Measurements from ENCODE around the gene FOXRED2. TPM values are rescaled to one million over a fixed set of nuclear protein-coding genes. Genes with fewer than 3 reads are reported as not detected.

The FOXRED2 gene
- total and polyA plus RNA-seq, 2 of the 4 experiments (the other 2 are of a cell fraction), result 1.6 to 4.0 TPM

GRCh38 chr22:36536717-36537116, 29.9 kb upstream of the FOXRED2 start:
- H3K9me3 ChIP-seq (ENCODE audit: control insufficient read depth, insufficient read depth, low read length), result no peaks in the 10 kb centered on the region
- no peak for ATAC-seq (ENCODE audit: low read depth)
- H3K36me3 ChIP-seq (ENCODE audit: control insufficient read depth, insufficient read depth, low read length), result no peaks in the 10 kb centered on the region
- 0 out of 2 replicates have a peak, but pooled peaks cover 5% of the 10 kb centered on the region for H3K9me1 ChIP-seq (ENCODE audit: insufficient read depth, low read length)
- H3K27me3 ChIP-seq (ENCODE audit: control insufficient read depth, insufficient read depth, low read length), result peaks cover 17% of the 10 kb centered on the region
- no peak for TF ChIP-seq NFE2L2 (IDR thresholded peaks at IDR 0.05; ENCODE audit: low read depth, low read length)
- TF ChIP-seq POLR2A (IDR thresholded peaks at IDR 0.05; ENCODE audit: low read depth, low read length), result no peak
- no peak for TF ChIP-seq RCOR1 (IDR thresholded peaks at IDR 0.05; ENCODE audit: insufficient replicate concordance, low read length)
- TF ChIP-seq USF2 (IDR thresholded peaks at IDR 0.05; ENCODE audit: low read depth, low read length), result no peak
- TF ChIP-seq RFX5 (IDR thresholded peaks at IDR 0.05; ENCODE audit: low read depth, low read length), result no peak
- TF ChIP-seq, protein P1, sequence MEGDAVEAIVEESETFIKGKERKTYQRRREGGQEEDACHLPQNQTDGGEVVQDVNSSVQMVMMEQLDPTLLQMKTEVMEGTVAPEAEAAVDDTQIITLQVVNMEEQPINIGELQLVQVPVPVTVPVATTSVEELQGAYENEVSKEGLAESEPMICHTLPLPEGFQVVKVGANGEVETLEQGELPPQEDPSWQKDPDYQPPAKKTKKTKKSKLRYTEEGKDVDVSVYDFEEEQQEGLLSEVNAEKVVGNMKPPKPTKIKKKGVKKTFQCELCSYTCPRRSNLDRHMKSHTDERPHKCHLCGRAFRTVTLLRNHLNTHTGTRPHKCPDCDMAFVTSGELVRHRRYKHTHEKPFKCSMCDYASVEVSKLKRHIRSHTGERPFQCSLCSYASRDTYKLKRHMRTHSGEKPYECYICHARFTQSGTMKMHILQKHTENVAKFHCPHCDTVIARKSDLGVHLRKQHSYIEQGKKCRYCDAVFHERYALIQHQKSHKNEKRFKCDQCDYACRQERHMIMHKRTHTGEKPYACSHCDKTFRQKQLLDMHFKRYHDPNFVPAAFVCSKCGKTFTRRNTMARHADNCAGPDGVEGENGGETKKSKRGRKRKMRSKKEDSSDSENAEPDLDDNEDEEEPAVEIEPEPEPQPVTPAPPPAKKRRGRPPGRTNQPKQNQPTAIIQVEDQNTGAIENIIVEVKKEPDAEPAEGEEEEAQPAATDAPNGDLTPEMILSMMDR (conservative IDR thresholded peaks at IDR 0.05; ENCODE audit: low read depth, low read length), result no peak
- no peak for TF ChIP-seq SMC3 (IDR thresholded peaks at IDR 0.05; ENCODE audit: low read depth, low read length)
- TF ChIP-seq ELK1 (IDR thresholded peaks at IDR 0.05; ENCODE audit: borderline replicate concordance, low read depth, low read length), result no peak
- no peak for TF ChIP-seq FOS (IDR thresholded peaks at IDR 0.05; ENCODE audit: low read depth, low read length)
- TF ChIP-seq BHLHE40 (IDR thresholded peaks at IDR 0.05; ENCODE audit: low read depth, low read length), result no peak
- TF ChIP-seq MAZ (IDR thresholded peaks at IDR 0.05; ENCODE audit: borderline replicate concordance, low read depth, low read length), result no peak
- TF ChIP-seq CHD1 (IDR thresholded peaks at IDR 0.05; ENCODE audit: low read depth, low read length), result no peak
- TF ChIP-seq CEBPB (IDR thresholded peaks at IDR 0.05; ENCODE audit: low read depth, low read length), result no peak
- no peak for TF ChIP-seq MXI1 (IDR thresholded peaks at IDR 0.05; ENCODE audit: borderline replicate concordance, low read depth, low read length)
- no peak for TF ChIP-seq RAD21 (IDR thresholded peaks at IDR 0.05; ENCODE audit: low read length)
- no peak for TF ChIP-seq MAFK (IDR thresholded peaks at IDR 0.05; ENCODE audit: low read depth, low read length)
- no peak overlapping the region for H3K27ac ChIP-seq (ENCODE audit: insufficient read depth, low read length)
- no peak overlapping the region for H3K18ac ChIP-seq (ENCODE audit: low read depth, low read length)
- no peak overlapping the region for H3K56ac ChIP-seq (ENCODE audit: extremely low read depth, insufficient read depth, low read length)
- BruUV-seq (replicated peaks), result no TSS peak
- no peaks in the 10 kb centered on the region for H3K79me1 ChIP-seq (ENCODE audit: low read depth in 1 of 2, low read length in 2 of 2)
- no peak overlapping the region for H3K14ac ChIP-seq (replicated peaks; ENCODE audit: low read depth, low read length)
- H4K5ac ChIP-seq (ENCODE audit: low read depth, low read length), result no peak overlapping the region
- H2AFZ ChIP-seq (replicated peaks; ENCODE audit: low read length, poor library complexity), result no peak overlapping the region
- no peak overlapping the region for H2BK15ac ChIP-seq (ENCODE audit: low read depth, low read length)
- H2BK120ac ChIP-seq (ENCODE audit: low read depth, low read length), result no peak overlapping the region
- peak overlapping the region; percentile 15 for H2AK9ac ChIP-seq (replicated peaks; ENCODE audit: low read depth, low read length, poor library complexity)
- intact Hi-C loops (cut with micrococcal nuclease) (no loop called here), dilution Hi-C loops (cut with HindIII; ENCODE audit: low sequenced_read_pairs, unreplicated experiment) (no loop called here), in situ Hi-C loops (cut with MboI; ENCODE audit: low sequenced_read_pairs) (no loop called here)
- no peak overlapping the region for H3K4me3 ChIP-seq (ENCODE audit: insufficient read depth, low read depth, low read length)
- no peaks in the 10 kb centered on the region for H4K20me1 ChIP-seq (ENCODE audit: insufficient read depth, low read length)
- no peak overlapping the region for H4K91ac ChIP-seq (ENCODE audit: insufficient read depth, low read depth, low read length)
- DNase-seq, result no peak
- H2BK20ac ChIP-seq (ENCODE audit: low read depth, low read length), result no peak overlapping the region
- ChIA-PET CTCF (no interaction called here), POLR2A (ENCODE audit: unreplicated experiment) (no interaction called here)
- H3K4me1 ChIP-seq (ENCODE audit: control insufficient read depth, insufficient read depth, low read length), result peaks cover under 1% of the 10 kb centered on the region; the same call in 1 of the 2 replicates
- no peak overlapping the region for H3K9ac ChIP-seq (ENCODE audit: low read depth, low read length)
- H3K4me2 ChIP-seq (ENCODE audit: low read depth, low read length), result no peak overlapping the region
- H2AK5ac ChIP-seq (ENCODE audit: low read depth, low read length), result no peak overlapping the region
- no CpG with 5 or more reads among the region's 7 CpGs for WGBS, 2 experiments (ENCODE audit: extremely low coverage in 2 of 2, insufficient read length in 1 of 2)
- H4K8ac ChIP-seq (ENCODE audit: low read depth in 2 of 2, low read length in 2 of 2), result no peak overlapping the region
- H2BK5ac ChIP-seq (ENCODE audit: low read depth, low read length, poor library complexity, severe bottlenecking), result no peak overlapping the region
- no peak overlapping the region for H3K23ac ChIP-seq (ENCODE audit: low read depth, low read length)
- no peak overlapping the region for H3K4ac ChIP-seq (ENCODE audit: low read depth, low read length)
